GM12878 (cell line): Measurements from ENCODE around the gene EXOSC10. TPM values are rescaled to one million over a fixed set of nuclear protein-coding genes. Genes with fewer than 3 reads are reported as not detected.
A peak's percentile ranks its signal among the peaks of the same experiment; 100 is the strongest.

ENCODE experiments used
- ATAC-seq: fragments of 200-7000 bp; cut with Tn5 transposase; 3 replicates; pipeline ENCODE4 v1.9.1; 2020; ENCODE audit warnings: mild to moderate bottlenecking, moderate library complexity
- BruUV-seq: library from RNA; stranded (reverse); fragments of 400-500 nt; replicated peaks from 2 replicates; lab custom pipeline; 2021; lab: Mats Ljungman, UMichigan
- CTCF ChIA-PET: fragments of 300-600 bp; sonication (Branson Sonifier 250); formaldehyde crosslinking; extraction: SDS; loops from one replicate; lab custom pipeline; 2021; ENCODE audit warnings: inconsistent platforms; lab: Yijun Ruan, JAX
- POLR2A ChIA-PET: fragments of 350-600 bp; formaldehyde crosslinking; extraction: SDS; loops from one replicate; lab custom pipeline; 2021; ENCODE audit warnings: inconsistent platforms; lab: Charles Lee
- RAD21 ChIA-PET: fragments of 300-600 bp; sonication (Branson Sonifier 250); formaldehyde crosslinking; loops from one replicate; lab custom pipeline; 2023; ENCODE audit warnings: antibody characterized with exemption; ENCODE audit not compliant: unreplicated experiment; lab: Charles Lee
- SMC1A ChIA-PET: fragments of 300-600 bp; sonication (Branson Sonifier 250); formaldehyde crosslinking; loops from one replicate; lab custom pipeline; 2023; ENCODE audit not compliant: unreplicated experiment, uncharacterized antibody; lab: Charles Lee
- DNase-seq: peaks from one replicate; pipeline ENCODE4 v3.0.0-alpha.2; 2011; ENCODE audit warnings: low read depth, low spot score
- FAIRE-seq: peaks from 3 replicates; lab custom pipeline; 2011; peaks lifted over from hg19 to GRCh38; lab: Jason Lieb, UNC
- H2AFZ ChIP-seq: 2 replicates; pipeline ENCODE4 v1.6.0; 2011; ENCODE audit warnings: low read depth, low read length, control low read depth; ENCODE audit not compliant: control insufficient read depth
- H3K27ac ChIP-seq: 2 replicates; pipeline ENCODE4 v1.5.1; 2011; ENCODE audit warnings: control low read depth; ENCODE audit not compliant: control insufficient read depth, insufficient read depth
- H3K27me3 ChIP-seq, 2 experiments: replicated peaks in 1 of 2; 2 replicates each; pipeline versions ENCODE4 v1.6.0 to v1.6.1; 2011; ENCODE audit warnings: low read length in 1 of 2; ENCODE audit not compliant: control insufficient read depth in 2 of 2, insufficient read depth in 2 of 2
- H3K36me3 ChIP-seq, 2 experiments: 2 replicates each; pipeline ENCODE4 v1.5.1; 2011; ENCODE audit warnings: low read length in 1 of 2; ENCODE audit not compliant: control insufficient read depth in 2 of 2, insufficient read depth in 2 of 2
- H3K4me1 ChIP-seq: 2 replicates; pipeline ENCODE4 v1.6.1; 2011; ENCODE audit warnings: mild to moderate bottlenecking, low read length, moderate library complexity, mixed read lengths; ENCODE audit not compliant: control insufficient read depth, insufficient read depth
- H3K4me2 ChIP-seq: 2 replicates; pipeline ENCODE4 v1.6.0; 2011; ENCODE audit warnings: control low read depth; ENCODE audit not compliant: control insufficient read depth, insufficient read depth
- H3K4me3 ChIP-seq: fragments of 200-600 bp; sonication (generic); 2 replicates; pipeline ENCODE4 v1.5.1; 2016
- H3K79me2 ChIP-seq: 2 replicates; pipeline ENCODE4 v1.6.0; 2011; ENCODE audit warnings: low read length; ENCODE audit not compliant: control insufficient read depth, insufficient read depth
- H3K9ac ChIP-seq: 2 replicates; pipeline ENCODE4 v1.8.0; 2011; ENCODE audit warnings: low read length, control low read depth, mixed read lengths; ENCODE audit not compliant: control insufficient read depth, insufficient read depth
- H3K9me3 ChIP-seq: replicated peaks from 3 replicates; pipeline ENCODE4 v1.5.1; 2011; ENCODE audit warnings: mild to moderate bottlenecking, low read length; ENCODE audit not compliant: control insufficient read depth, insufficient read depth
- H4K20me1 ChIP-seq: 2 replicates; pipeline ENCODE4 v1.6.0; 2011; ENCODE audit not compliant: control insufficient read depth, insufficient read depth
- MTA3 ChIP-seq: IDR thresholded peaks from 2 replicates; pipeline ENCODE4 v1.6.1; 2012; ENCODE audit warnings: low read length, inconsistent platforms, borderline replicate concordance
- RAD21 ChIP-seq: IDR thresholded peaks from 2 replicates; pipeline ENCODE4 v1.6.1; 2011; ENCODE audit warnings: mild to moderate bottlenecking, low read depth, low read length, moderate library complexity; ENCODE audit not compliant: insufficient read depth
- ZBTB4 ChIP-seq: fragments of 450-650 bp; formaldehyde crosslinking; IDR thresholded peaks from 2 replicates; pipeline ENCODE4 v1.4.0; 2022; ENCODE audit warnings: mild to moderate bottlenecking, moderate library complexity
- WGBS: methylation state at CpG from one replicate; pipeline ENCODE4 v1.1.6; 2016; ENCODE audit warnings: low lambda C conversion rate; ENCODE audit not compliant: insufficient replicate concordance, insufficient coverage; ENCODE audit errors: missing lambda C conversion rate; 5-methylcytosine and 5-hydroxymethylcytosine counted together
- in situ Hi-C: fragments of 300-500 bp; cut with MboI; formaldehyde crosslinking; loops from 9 replicates; pipeline ENCODE4 v1.14.3; 2018; ENCODE audit warnings: mixed read lengths
- intact Hi-C: fragments of 100-400 bp; cut with micrococcal nuclease; formaldehyde crosslinking; loops from one replicate; pipeline ENCODE4 v1.14.2; 2022; ENCODE audit not compliant: unreplicated experiment
- polyA plus RNA-seq, 11 experiments: library from polyadenylated mRNA; depleted of rRNA in 4 of 11; unstranded in 6 of 11; stranded (reverse) in 5 of 11; fragments of >200 nt; fragmentation: Nextera tagmentation in 4 of 11; fragmentation: Illumina TruSeq in 1 of 11; extraction: Ambion mirVana in 4 of 11; extraction: Trizol in 1 of 11; gene quantifications; 1 replicate in 1 of 11; 2 replicates in 10 of 11; pipeline versions ENCODE4 v1.2.1 to v1.2.3, GENCODE V29; 2011 to 2016; ENCODE audit warnings: inconsistent platforms in 2 of 11, missing spikeins in 2 of 11, low read depth in 1 of 11
- total RNA-seq, 4 experiments: library from RNA; depleted of rRNA in 3 of 4; stranded (reverse); fragments of >200 nt in 3 of 4; fragmentation: Illumina TruSeq in 1 of 4; extraction: Trizol in 1 of 4; gene quantifications; 2 replicates each; pipeline versions ENCODE4 v1.2.1 to v1.2.3, GENCODE V29; 2013 to 2021
- TF ChIP-seq, protein P1 (sequence below), 3 experiments: IDR thresholded peaks in 2 of 3; conservative IDR thresholded peaks in 1 of 3; 2 replicates each; pipeline ENCODE4 v1.5.1; 2011; ENCODE audit warnings: low read depth in 3 of 3, low read length in 3 of 3, mild to moderate bottlenecking in 3 of 3, control low read depth in 2 of 3, moderate library complexity in 2 of 3, inconsistent platforms in 1 of 3, mixed read lengths in 1 of 3; ENCODE audit not compliant: control insufficient read depth in 2 of 3, insufficient read depth in 1 of 3; ENCODE audit errors: extremely low read depth in 1 of 3

Gene EXOSC10
- total and polyA plus RNA-seq, 10 of the 15 experiments (the other 5 are each of a cell fraction or from before 2014, with no cell fraction given), result 16.2 to 86.5 (median 66.4) TPM

DNA sequence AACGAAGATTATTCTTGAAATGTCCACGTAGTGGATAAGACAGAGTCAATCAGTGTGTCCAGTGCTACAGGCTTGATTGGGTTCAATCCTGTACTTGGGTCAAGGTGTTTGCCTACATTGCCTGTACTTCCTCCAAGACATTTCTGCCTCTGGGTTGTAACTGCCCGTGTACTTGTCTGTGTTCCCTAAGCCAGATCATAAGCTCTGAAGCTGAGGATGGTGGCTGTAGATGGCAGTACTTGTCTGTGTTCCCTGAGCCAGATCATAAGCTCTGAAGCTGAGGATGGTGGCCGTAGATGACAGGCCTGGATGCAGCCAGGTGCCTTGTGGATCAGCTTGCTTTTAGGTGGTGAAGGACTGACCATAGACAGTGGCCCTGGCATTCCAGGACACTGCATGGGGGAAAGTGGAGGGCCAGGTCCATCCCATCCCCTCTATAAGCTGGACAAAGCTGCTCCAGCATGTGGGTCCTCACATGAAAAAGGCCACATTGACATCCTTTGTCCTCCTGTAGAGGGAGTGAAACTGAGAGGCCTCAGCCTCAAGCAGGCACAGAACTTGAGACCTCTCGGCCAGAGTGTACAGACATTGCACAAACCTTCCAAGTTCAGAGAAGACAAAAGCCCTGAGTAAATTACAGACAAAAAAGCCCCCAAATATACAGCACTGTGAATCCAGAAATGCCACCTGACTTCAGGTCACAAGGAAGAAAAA is 37.9 kb downstream of the EXOSC10 start:
- WGBS, result 57% methylated on average over 5 of the region's 5 CpGs
- FAIRE-seq, result no peak
- no peaks in the 10 kb centered on the region for H3K27me3 ChIP-seq
- H3K79me2 ChIP-seq, result peaks cover 35% of the 10 kb centered on the region
- RAD21 ChIA-PET, result interaction anchor here (0.7 to 2.6 kb wide), 3 partner anchors 11 to 97 kb away, joined by 4 to 16 read pairs (median 4); no protein-coding TSS in a partner anchor
- POLR2A ChIA-PET, result interaction anchor here (0.7 to 1.4 kb wide), 4 partner anchors 10 to 274 kb away, joined by 3 to 6 read pairs (median 4); no protein-coding TSS in a partner anchor
- peak overlapping the region; percentile 69 for H3K4me2 ChIP-seq
- no peaks in the 10 kb centered on the region; the same call in 2 of the 3 replicates for H3K9me3 ChIP-seq
- H2AFZ ChIP-seq, result no peak overlapping the region
- SMC1A ChIA-PET, result interaction anchor here (1.1 to 3.8 kb wide), 7 partner anchors 8 to 200 kb away, joined by 3 to 25 read pairs (median 3); partner anchors contain the start of gene MTOR
- peak overlapping the region; percentile 51; the same call in 1 of the 2 replicates for H3K9ac ChIP-seq
- CTCF ChIA-PET, result interaction anchor here (0.6 to 5.1 kb wide), 8 partner anchors 9 to 303 kb away, joined by 3 to 36 read pairs (median 4); no protein-coding TSS in a partner anchor
- no peak for DNase-seq
- intact Hi-C loops, result no loop called here
- BruUV-seq, result no TSS peak
- in situ Hi-C loops, result no loop called here
- peaks cover 26% of the 10 kb centered on the region for H3K4me1 ChIP-seq
- peaks cover 8 to 12% of the 10 kb centered on the region in 2 experiments for H3K36me3 ChIP-seq
- H3K4me3 ChIP-seq, result no peak overlapping the region
- H3K27ac ChIP-seq, result peak overlapping the region; percentile 43
- ATAC-seq, result 0 out of 3 replicates have a peak, but pooled peaks have one; percentile 6
- no peaks in the 10 kb centered on the region for H4K20me1 ChIP-seq
- TF ChIP-seq, protein P1, sequence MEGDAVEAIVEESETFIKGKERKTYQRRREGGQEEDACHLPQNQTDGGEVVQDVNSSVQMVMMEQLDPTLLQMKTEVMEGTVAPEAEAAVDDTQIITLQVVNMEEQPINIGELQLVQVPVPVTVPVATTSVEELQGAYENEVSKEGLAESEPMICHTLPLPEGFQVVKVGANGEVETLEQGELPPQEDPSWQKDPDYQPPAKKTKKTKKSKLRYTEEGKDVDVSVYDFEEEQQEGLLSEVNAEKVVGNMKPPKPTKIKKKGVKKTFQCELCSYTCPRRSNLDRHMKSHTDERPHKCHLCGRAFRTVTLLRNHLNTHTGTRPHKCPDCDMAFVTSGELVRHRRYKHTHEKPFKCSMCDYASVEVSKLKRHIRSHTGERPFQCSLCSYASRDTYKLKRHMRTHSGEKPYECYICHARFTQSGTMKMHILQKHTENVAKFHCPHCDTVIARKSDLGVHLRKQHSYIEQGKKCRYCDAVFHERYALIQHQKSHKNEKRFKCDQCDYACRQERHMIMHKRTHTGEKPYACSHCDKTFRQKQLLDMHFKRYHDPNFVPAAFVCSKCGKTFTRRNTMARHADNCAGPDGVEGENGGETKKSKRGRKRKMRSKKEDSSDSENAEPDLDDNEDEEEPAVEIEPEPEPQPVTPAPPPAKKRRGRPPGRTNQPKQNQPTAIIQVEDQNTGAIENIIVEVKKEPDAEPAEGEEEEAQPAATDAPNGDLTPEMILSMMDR (IDR thresholded peaks at IDR 0.05 in 2 of 3, conservative IDR thresholded peaks at IDR 0.05 in 1 of 3; ENCODE audit: control insufficient read depth in 2 of 3, extremely low read depth in 1 of 3, insufficient read depth in 1 of 3, low read depth in 3 of 3, low read length in 3 of 3), result peak in 1 of 3 experiments; percentile 19; a peak in 1 of 6 replicates
- TF ChIP-seq MTA3 (0 out of 2 replicates have a peak, but pooled peaks have one; percentile 14), RAD21 (peak; percentile 10; the same call in 1 of the 2 replicates), ZBTB4 (CRISPR knock-in tag) (no peak)
